Urothelium cell line (cell line): ENCODE results near the gene GNAO1.
"Not testable (repeated sequence)": the region's sequence is repeated elsewhere in the genome, so short reads cannot be mapped to it uniquely, and the experiment has no call there.

Experiments used
- DNase-seq: peaks from one replicate; pipeline ENCODE4 v3.0.0; 2011; ENCODE audit warnings: low spot score, mixed read lengths
- FAIRE-seq: peaks from 2 replicates; lab custom pipeline; 2011; peaks lifted over from hg19 to GRCh38; lab: Jason Lieb, UNC

GNAO1 gene

DNA sequence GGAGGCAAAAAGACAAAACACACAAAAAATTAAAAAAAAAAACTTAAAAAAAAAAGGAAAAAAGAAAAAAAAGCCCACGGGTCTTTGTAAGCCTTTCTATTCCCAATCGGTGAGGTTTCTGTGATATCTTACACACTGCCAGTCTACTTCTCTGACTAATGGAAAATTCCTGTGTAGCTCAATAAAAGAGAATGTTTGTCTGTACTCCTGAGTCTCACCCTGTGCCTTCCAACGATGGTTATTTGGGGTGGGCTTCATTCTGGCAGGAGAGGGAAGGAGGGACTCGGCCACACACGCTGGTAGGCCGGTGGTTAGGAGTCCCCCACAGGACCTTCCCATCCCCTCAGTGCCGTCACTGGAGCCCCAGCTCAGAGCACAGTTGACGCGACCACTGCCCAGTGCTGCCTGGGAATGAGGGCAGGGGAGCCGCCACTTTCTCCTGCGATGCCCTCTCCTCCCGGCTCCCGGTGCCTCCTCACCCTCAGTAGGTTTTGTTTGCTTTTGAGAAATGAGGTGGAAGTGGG lies 166.0 kb downstream of the GNAO1 start:
- no peak for FAIRE-seq
- peak; percentile 46 for DNase-seq

DNA sequence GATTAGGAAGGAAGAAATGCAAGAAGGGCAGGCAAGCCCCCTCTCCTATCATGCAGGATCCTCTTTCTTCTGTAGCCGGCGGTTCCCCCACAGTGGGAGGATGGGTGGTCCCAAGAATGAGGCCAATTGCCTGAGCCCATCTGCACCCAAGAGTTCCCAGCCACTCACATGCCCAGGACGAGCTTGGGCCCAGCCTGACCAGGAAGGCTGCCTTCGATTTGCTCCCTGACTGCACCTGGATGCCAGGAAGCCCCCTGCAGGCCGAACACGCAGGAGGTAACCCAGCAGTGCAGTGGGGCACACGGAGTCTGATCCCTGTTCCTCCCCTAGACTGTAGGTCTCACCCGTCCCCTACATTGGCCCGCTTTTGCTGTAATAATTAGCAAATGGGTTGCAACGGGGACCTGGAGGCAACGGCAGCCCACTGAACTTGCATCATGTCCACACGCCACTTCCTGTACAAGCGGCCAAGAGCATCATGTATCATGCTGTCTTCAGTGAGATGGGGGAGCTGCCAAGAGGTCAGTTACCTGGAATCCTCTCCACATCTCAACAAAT lies 166.6 kb downstream of the GNAO1 start:
- no peak for DNase-seq
- FAIRE-seq: no peak

DNA sequence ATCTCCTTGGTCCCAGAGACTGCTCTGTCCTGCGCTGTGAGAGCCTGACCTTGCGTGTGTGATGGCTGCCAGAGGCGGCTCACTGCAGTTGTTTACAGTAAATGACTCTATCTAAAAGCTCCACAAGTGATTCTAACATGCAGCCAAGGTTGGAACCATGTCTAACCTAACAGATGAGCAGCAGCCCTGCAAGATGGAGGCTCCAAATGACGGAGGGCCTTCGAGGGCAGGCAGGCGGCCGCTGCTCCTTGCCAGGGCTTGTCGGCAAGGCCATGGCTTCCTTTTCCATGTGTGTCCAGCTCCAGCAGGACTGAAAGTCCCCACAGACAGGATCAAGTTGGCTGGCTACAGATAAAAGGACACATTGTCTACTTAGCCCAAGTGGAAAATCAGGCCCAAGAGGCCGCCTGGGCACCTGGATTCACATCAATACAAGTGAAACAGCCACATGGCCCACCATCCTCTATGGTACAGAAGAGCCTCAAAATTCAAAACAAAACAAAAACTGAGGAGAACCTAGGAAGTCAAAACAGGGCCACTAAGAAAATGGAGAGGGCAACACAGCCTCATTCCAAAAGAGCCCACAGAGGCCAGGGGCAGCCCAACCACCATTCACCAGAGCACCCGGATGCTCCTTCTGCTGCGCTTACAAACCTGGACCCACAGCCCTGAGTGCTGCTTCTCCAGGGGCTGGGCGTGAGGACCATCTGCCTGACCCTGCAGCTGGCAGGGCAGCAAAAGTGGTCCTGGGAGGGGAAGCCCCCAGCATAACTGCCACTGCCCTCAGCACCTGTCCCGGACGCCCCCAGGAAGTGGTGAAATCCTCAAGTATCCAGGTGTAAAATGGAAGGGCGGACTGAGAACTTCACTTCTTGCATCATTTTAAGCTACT lies 169.1 kb downstream of the GNAO1 start:
- FAIRE-seq (no peak), DNase-seq (no peak)

DNA sequence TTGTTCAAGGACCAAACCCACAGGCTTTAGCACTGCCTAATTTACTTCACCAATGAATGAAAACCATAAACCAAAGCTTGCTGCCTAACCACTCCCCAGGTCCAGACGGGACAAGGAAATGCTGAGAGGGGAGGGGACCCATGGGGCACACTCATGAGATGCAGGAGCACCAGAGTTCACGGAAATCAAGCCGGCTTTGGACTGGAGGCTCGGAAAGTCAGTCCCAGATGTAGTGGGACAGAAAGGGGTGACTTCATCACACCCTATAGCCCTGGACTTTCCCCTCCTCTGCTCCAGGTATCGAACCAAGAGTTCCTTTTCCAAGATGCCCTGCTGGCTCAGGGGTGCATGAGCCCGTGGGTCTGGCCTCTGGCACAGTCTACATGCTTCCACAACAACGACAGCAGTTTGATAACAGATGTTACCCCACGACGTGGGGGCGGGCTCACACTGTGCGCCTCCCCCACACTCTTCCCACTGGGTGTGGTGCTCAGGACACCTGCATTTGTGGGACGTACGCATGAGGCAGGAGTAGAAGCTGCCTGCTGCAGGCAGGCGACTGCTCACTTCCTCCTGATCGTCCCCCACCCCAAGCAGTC lies 170.9 kb downstream of the GNAO1 start:
- FAIRE-seq (no peak), DNase-seq (no peak)

- FAIRE-seq: no peak
- DNase-seq: no peak
Observed at GRCh38 chr16:56362706-56363105, 171.4 kb downstream of the GNAO1 start.

- DNase-seq (no peak), FAIRE-seq (no peak)
Observed at GRCh38 chr16:56363181-56363716, 172.0 kb downstream of the GNAO1 start.

GRCh38 chr16:56363781-56364565 lies 172.7 kb downstream of the GNAO1 start:
- DNase-seq (no peak), FAIRE-seq (no peak)

DNA sequence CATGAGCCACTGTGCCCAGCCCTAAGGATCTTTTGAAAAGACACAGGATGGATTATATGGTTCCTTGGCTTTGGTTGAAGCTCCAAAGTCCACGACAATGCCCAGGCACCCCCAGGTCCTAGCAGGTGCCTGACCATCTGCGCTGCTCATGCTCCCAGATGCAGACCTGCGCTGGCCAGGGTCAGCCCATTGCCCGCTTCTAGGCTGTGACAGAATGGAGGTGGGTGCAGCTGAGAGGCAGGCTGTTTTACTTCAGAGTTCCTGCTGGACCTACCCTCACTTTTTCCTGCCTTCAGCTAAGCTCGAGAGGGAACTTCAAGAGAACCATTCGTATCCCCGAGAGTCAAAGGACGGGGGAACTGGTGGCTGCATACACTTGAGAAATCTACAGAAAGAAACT lies 173.6 kb downstream of the GNAO1 start:
- no peak for FAIRE-seq
- DNase-seq: no peak

DNA sequence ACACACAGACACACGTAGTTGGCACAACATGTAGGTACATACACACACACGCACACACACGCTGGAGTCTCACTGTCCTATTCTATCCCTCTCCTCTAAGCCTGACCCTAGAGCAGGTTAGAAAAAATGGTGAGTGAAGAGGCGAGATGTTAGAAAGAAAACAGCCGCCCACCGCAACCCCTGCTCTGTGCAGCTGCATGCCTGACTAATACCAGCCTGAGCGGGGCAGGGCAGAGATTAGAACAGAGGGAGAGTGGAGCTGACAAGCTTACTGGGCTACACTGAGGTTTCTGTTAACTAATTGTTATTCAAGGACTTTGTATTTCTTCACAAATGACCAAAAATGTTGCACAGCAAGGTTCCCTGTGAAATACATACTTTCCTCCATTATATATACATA lies 174.3 kb downstream of the GNAO1 start:
- DNase-seq (no peak), FAIRE-seq (no peak)

GRCh38 chr16:56366945-56367344 lies 175.7 kb downstream of the GNAO1 start:
- FAIRE-seq: no peak

GRCh38 chr16:56367764-56368163 lies 176.5 kb downstream of the GNAO1 start:
- DNase-seq (no peak), FAIRE-seq (no peak)

More at GRCh38 chr16:56366945-56367344, 175.7 kb downstream of the GNAO1 start:
- no peak for DNase-seq

DNA sequence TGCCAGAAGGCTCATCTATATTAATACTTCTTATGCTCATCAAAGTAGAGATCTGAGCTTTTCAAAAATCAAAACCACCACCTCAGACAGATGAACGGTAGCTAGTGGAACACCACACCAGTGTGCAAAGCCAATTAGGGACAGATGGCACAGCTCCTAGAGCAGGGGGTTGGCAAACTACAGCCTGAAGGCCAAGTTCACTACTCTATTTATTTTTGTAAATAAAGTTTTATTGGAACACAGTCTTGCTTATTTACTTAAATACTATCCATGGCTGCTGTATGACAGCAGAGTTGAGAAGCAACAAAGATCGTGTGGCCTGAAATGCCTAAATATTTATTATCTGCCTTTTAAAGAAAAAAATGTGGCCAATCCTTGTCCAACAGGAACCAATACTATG lies 177.3 kb downstream of the GNAO1 start:
- DNase-seq: no peak

DNA sequence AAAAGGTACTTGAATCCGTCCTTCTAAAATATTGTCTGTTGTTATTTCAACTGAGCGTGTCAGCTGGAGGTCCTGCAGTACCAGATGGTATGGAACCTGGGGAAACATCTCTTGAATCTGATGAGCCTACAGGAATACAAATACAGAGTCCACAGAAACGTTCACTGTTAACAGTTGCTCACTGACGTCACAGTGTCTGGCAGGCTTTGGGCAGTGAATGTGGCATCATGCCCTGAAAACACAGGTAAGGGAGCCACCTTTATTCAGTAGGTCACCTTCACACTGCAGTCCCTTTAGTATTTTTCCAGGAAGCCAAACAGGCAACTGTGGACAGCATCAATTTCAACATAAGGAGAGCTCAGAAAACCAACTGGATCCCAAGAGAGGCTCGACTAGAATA lies 177.9 kb downstream of the GNAO1 start:
- FAIRE-seq: no peak
- DNase-seq: no peak

More for the DNA sequence above, 177.3 kb downstream of the GNAO1 start:
- FAIRE-seq: no peak

GRCh38 chr16:56370185-56370874 lies 179.0 kb downstream of the GNAO1 start:
- no peak for FAIRE-seq
- DNase-seq: no peak

GRCh38 chr16:56370875-56371659 lies 179.8 kb downstream of the GNAO1 start:
- no peak for DNase-seq
- no peak for FAIRE-seq

- FAIRE-seq (no peak), DNase-seq (no peak)
Observed at GRCh38 chr16:56371660-56371937, 180.3 kb downstream of the GNAO1 start.

DNA sequence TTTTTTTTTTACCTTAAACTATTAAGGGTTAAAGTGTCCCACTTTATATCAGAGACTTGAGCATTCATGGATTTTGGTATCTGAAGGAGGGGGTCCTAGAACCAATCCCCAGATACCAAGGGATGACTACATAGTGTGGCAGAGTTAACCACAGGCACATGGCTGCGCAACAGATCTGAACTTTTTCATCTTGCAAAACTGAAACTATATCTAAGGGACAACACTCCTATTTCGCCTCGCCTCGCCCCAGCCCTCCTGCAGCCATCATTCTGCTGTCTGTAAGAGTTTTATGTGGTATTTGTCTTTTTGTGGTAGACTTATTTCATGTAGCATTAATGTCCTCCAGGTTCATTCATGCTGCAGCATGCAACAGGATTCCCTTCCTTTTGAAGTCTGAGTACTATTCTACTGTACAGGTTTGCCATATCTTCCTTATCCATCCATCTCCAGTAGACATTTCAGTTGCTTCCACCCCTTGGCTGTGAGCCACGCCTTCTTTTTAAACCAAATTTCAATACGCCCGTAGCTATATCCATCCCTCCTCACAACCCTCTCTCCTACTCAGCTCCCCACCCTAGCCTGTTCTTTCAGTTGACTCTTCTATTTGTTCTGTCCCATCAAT lies 180.8 kb downstream of the GNAO1 start:
- FAIRE-seq (no peak), DNase-seq (no peak)

DNA sequence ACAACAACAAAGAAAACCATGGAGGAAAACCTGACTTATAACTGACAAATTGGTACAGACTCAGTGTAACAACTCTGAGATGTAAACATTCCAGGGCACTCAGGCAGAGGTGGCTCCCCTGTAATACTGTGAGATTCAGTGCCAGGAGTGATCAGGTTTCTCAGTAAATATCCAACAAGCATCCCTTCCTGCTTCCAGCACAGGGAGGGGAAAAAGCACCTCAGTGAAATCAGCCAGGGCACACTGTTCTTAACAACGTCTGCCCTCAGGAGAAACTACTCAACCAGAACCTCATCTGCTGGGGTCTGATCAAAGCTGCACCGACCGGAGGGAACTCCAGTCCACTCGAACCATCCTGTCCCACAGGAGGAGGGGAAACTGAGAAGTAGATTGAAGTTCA lies 181.7 kb downstream of the GNAO1 start:
- no peak for FAIRE-seq
- DNase-seq: no peak

DNA sequence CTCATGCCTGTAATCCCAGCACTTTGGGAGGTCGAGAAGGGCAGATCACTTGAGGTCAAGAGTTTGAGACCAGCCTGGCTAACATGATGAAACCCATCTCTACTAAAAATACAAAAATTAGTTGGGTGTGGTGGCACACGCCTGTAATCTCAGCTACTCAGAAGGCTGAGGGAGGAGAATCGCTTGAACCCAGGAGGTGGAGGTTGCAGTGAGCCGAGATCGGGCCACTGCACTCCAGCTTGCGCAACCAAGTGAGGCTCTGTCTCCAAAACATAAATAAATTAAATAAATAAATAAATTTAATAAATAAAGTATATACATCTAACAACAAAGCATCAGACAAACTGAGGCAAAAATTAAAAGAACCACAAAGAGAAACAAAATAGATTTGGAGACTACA lies 184.5 kb downstream of the GNAO1 start:
- not testable (repeated sequence) for FAIRE-seq, DNase-seq
